HEK293 (cell line): ENCODE data around the gene BLOC1S6.

Source experiments
- CTCF ChIP-seq: fragments of 450-650 bp; formaldehyde crosslinking; IDR thresholded peaks from 2 replicates; pipeline ENCODE4 v1.5.1; 2016; ENCODE audit warnings: missing biosample characterization, missing genetic modification characterization
- ZBTB10 ChIP-seq: fragments of 450-650 bp; formaldehyde crosslinking; IDR thresholded peaks from 2 replicates; pipeline ENCODE4 v1.5.1; 2016; ENCODE audit warnings: missing biosample characterization, missing genetic modification characterization
- ZBTB17 ChIP-seq: fragments of 450-650 bp; formaldehyde crosslinking; IDR thresholded peaks from 2 replicates; pipeline ENCODE4 v1.5.1; 2016; ENCODE audit warnings: missing biosample characterization, missing genetic modification characterization
- ZNF785 ChIP-seq: fragments of 450-650 bp; formaldehyde crosslinking; IDR thresholded peaks from 2 replicates; pipeline ENCODE4 v1.5.1; 2016; ENCODE audit warnings: missing biosample characterization, missing genetic modification characterization

- TF ChIP-seq CTCF (tag by site-specific recombination) (no peak), ZNF785 (tag by site-specific recombination) (no peak), ZBTB10 (tag by site-specific recombination) (no peak), ZBTB17 (tag by site-specific recombination) (no peak)
Observed at GRCh38 chr15:45653702-45654424, 66.7 kb downstream of the BLOC1S6 start.
